GM21423 (cell line): ENCODE measurements around the gene TBX21.

Source experiments
- ATAC-seq: cut with Tn5 transposase; IDR thresholded peaks from one replicate; pipeline ENCODE4 v1.9.1; 2021; ENCODE audit warnings: mild to moderate bottlenecking, moderate library complexity; ENCODE audit not compliant: unreplicated experiment

TBX21 gene

DNA sequence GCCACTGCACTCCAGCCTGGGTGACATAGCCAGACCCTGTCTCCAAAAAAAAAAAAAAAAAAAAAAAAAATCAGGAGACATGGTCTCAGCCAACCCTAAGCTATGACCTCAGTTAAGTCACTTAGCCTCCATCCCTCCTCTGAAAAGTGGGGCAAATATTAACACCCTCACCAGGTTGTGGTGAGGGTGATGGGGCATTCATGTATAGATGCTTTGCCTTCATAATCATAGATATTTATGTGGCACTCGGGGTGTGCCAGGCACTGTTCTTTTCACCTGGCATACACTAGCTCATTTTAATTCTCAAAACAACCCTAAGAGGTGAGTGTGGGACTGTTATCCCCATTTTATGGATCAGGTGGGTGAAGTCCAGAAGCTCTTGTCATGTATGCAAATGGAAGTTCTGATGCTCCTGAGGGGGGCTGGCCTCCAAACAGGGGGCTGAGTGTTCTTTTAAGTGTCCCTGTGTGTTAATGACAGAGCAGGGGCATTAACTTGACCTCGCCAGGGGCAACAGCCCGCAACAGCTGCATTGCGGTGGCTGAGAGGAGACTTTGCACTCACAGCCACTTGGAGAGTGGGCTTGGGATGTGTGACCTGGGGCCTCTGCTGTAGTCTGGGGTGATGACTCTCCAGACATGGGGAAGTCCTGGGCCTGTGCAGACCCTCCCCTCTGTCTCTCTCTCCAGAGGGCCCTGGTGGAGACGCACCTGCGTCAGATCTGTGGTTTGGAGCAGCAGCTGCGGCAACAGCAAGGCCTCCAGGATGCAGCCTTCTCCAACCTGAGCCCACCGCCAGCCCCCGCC, 34.9 kb upstream of the TBX21 start:
- no peak for ATAC-seq

- no peak for ATAC-seq
Measured at GRCh38 chr17:47698749-47699535, 34.1 kb upstream of the TBX21 start.

- ATAC-seq = no peak
Measured at GRCh38 chr17:47699536-47699840, 33.5 kb upstream of the TBX21 start.

DNA sequence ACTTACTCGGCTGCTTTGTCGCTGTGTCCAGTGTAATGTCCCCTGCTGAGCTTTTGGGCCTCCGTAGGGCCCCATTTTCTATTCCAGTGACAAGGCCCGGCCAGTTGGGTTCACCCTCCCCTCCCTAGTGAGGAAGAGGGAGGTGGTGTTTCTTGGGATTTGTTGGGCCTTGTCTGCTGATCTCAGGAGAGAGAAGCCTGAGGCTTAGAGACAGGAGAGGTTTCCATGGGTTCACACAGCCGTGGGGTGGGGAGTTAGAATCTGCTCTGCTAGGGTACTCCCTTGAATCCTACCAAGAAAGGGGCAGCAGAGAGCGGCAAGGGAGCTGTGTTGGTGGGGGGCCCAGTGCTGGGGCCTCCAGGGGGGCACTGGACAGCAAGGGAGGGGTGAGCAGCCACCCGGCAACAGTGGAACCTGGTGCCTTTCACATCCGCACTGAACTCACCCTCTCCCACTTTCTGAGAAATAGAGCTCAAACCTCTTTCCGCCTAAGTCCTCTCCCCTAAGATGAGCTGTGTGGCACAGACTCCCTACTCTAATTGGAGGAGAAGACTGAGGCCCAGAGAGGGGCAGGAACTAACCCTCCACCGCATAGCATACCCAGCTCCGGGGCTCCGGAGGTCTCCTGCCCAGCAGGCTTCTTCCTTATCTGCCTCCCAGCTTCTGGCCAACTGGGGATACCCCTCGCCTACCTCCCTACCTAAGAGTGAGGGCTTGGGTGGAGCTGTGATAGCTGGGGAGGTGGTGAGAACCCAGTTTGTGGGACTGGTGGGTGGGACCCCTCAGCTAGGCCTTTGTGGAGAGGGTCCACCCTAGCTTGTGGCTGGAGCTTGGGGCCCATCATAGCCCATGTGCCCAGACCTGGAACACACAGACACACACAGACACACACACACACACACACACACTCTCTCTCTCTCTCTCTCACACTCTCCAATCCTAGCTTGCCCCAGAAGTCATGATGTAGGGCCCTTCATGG, 32.3 kb upstream of the TBX21 start:
- no peak for ATAC-seq

- no peak for ATAC-seq
Measured at GRCh38 chr17:47701608-47702007, 31.4 kb upstream of the TBX21 start.

GRCh38 chr17:47702391-47702995, 30.5 kb upstream of the TBX21 start:
- no peak for ATAC-seq

DNA sequence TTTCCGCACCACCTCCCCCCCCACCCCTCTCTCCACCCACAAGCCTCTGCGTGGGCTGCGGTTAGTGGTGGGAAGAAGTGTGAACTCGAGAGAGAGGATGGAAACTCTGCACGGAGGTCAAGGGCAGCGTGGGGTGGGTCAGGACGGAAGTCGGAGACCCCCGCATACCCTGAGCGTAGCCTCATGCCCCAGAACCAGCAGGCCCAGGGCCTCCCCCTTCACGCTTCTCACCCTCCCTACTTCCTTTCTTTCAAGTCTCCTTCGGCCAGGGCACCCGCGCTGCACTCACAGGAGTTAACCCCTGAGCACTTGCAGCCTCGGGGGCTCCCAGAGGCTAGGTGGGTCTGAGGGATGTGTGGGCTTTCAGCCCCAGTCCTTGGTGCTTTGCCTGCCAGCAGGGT, 29.8 kb upstream of the TBX21 start:
- ATAC-seq = no peak

GRCh38 chr17:47703671-47704070, 29.4 kb upstream of the TBX21 start:
- no peak for ATAC-seq

DNA sequence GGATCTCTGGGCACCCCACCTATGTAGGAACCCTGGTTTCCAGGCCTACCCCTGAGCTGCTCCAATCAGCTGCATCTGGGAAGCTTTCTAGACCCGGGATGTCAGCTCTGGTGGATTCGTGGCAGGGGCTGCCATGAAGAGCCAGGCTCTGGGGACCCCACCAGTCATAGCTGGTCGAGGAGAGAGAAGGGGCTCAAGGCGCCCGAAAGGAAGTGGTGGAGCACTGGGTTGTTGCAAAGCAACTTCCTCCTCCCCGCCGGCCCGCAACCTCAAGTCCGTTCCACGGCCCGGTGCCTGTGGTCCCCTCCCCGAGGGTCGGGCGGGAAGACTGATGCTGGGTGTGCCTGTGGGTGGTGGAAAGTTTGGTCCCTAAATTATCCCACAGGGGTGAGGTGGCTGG, 28.9 kb upstream of the TBX21 start:
- no peak for ATAC-seq

GRCh38 chr17:47704736-47705135, 28.3 kb upstream of the TBX21 start:
- no peak for ATAC-seq

- no peak for ATAC-seq
Measured at GRCh38 chr17:47705536-47706530, 27.2 kb upstream of the TBX21 start.

DNA sequence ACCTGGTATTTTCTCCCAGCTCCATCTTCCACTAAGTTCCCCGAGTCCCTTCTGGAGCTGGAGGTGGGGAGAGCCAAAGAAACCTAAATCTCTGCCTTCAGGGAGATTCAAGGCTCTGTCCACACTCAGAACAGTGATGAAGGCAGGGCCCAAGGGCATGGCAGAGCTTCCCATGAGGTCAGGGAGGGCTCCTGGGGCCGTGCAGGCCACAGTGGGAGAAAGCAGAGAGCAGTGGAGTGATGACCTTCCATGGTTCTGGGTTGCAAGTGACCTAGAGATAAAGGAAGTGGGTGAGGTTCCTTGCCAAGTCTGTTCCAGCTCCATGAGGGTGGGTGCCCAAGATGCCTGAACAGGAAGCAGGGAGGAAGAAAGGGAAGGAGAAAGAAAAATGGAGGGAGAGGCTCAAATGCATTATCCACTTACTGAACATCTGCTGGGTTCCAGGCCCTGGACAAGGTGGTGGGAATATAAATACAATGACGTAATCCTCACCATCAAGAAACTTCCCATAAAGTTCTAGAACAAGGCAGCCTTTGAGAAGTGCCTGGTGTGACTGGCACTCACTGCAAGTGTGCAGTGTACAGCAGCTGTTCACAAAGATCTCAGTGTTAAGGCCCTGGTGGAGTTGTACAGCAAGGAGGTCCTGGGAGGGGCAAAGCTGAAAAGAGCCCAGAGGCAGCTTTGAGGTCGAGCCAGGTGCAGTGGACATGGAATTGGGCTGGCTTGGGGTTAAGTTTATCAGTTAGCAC, 25.8 kb upstream of the TBX21 start:
- no peak for ATAC-seq

- no peak for ATAC-seq
Measured at GRCh38 chr17:47707884-47708283, 25.2 kb upstream of the TBX21 start.

DNA sequence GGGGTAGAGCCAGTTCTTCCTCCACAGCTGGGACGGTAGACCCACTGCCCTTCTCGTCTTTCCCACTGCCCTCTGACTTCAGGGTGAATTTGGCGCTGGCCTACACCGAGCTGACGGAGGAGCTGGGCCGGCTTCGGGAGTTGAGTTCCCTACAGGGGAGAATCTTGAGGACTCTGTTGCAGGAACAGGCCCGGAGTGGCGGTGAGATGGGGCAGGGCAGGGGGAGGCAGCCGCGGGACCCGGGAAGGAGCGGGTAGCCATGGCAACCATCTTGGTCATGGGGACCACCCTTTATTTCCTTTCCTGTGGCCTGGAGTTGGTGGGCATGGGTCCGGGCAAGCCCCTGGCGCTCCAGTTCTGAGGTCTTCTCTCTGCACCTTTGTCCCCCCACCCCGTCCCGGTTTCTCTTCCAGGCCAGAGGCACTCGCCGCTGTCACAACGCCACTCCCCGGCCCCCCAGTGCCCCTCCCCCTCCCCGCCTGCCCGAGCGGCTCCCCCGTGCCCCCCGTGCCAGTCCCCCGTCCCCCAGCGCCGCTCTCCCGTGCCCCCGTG, 24.6 kb upstream of the TBX21 start:
- no peak for ATAC-seq

DNA sequence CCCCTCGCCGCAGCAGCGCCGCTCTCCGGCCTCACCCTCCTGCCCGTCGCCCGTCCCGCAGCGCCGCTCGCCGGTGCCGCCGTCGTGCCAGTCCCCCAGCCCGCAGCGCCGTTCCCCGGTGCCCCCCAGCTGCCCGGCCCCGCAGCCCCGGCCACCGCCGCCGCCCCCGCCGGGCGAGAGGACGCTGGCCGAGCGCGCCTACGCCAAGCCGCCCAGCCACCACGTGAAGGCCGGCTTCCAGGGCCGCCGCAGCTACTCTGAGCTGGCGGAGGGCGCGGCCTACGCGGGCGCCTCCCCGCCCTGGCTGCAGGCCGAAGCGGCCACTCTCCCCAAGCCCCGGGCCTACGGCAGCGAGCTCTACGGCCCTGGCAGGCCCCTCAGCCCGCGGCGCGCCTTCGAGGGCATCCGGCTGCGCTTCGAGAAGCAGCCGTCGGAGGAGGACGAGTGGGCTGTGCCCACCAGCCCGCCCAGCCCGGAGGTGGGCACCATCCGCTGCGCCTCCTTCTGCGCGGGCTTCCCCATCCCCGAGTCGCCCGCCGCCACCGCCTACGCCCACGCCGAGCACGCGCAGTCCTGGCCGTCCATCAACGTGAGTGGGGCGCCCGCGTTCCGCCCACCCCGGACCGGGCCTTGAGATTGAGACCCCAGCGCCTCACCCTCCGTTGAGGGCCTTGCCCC, 24.0 kb upstream of the TBX21 start:
- no peak for ATAC-seq

DNA sequence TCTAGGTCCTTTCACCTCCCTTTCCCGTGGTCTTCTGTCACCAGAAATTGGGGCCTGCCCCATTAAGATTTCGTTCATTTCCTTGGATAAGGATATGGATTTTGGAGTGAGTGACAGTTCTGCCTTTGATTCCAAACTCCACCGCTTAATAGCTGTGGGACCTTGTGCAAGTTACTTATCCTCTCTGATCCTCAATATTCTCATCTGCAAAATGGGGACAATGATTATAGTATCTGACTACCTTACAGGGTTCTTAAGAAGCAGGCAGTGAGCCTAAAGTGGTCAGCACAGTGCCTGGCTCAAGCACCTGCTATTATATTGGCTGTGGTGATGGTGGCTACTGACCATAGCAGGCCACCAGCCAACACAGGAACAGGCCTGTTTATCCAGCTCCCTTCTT, 23.4 kb upstream of the TBX21 start:
- ATAC-seq = no peak

GRCh38 chr17:47711366-47712099, 21.5 kb upstream of the TBX21 start:
- no peak for ATAC-seq
